H7 (cell line): ENCODE data around the gene PFDN6. TPM values are rescaled to one million over a fixed set of nuclear protein-coding genes. Genes with fewer than 3 reads are reported as not detected.

Experiments
- DNase-seq: peaks from one replicate; pipeline ENCODE4 v3.0.0; 2012
- H3K27me3 ChIP-seq: 2 replicates; pipeline ENCODE4 v1.6.0; 2011; ENCODE audit warnings: mild to moderate bottlenecking, low read length; ENCODE audit not compliant: control insufficient read depth, insufficient read depth
- H3K36me3 ChIP-seq: replicated peaks from 2 replicates; pipeline ENCODE4 v1.5.1; 2011; ENCODE audit warnings: low read length; ENCODE audit not compliant: control insufficient read depth, insufficient read depth
- H3K4me3 ChIP-seq: 2 replicates; pipeline ENCODE4 v1.5.1; 2011; ENCODE audit warnings: low read depth, mild to moderate bottlenecking, control low read depth, low read length, moderate library complexity; ENCODE audit not compliant: insufficient read depth
- total RNA-seq: library from RNA; depleted of rRNA; stranded (reverse); fragments of >200 nt; shearing (Covaris generic); gene quantifications from 2 replicates; pipeline ENCODE4 v1.2.3, GENCODE V29; 2014

The PFDN6 gene
- total RNA-seq, 1 experiment from 2014 or later = 87.9 TPM

DNA sequence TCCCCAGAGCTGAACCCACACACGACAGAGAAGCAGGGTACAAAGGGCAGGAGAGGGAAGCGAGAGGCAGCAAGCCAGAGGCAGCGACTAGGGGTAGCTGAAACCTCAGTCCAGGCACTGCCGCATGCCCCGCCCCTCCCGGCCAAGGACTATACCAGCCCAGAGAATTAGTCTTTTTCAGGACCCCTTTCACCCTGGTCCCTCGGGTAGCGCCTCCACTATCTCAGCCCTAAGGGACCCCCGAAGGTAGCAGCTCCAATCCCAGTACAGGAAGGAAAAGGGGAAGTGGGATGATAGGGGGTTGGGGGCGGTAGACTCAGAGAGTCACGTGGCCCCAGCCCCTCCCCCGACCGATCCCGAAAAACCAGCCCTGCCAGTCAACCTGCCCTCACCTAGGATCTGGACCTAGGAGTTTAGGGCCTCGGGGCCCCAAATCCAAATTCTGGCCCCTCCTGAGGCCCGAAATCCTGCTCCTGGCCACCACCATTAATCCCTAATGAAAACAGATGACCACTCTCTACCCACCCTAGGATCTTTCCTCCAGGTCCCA, 8.1 kb downstream of the PFDN6 start:
- Histone ChIP-seq H3K4me3 (peak overlapping the region; percentile 88), H3K27me3 (no peaks in the 10 kb centered on the region), H3K36me3 (peaks cover 10% of the 10 kb centered on the region)
- peak; percentile 96 for DNase-seq

DNA sequence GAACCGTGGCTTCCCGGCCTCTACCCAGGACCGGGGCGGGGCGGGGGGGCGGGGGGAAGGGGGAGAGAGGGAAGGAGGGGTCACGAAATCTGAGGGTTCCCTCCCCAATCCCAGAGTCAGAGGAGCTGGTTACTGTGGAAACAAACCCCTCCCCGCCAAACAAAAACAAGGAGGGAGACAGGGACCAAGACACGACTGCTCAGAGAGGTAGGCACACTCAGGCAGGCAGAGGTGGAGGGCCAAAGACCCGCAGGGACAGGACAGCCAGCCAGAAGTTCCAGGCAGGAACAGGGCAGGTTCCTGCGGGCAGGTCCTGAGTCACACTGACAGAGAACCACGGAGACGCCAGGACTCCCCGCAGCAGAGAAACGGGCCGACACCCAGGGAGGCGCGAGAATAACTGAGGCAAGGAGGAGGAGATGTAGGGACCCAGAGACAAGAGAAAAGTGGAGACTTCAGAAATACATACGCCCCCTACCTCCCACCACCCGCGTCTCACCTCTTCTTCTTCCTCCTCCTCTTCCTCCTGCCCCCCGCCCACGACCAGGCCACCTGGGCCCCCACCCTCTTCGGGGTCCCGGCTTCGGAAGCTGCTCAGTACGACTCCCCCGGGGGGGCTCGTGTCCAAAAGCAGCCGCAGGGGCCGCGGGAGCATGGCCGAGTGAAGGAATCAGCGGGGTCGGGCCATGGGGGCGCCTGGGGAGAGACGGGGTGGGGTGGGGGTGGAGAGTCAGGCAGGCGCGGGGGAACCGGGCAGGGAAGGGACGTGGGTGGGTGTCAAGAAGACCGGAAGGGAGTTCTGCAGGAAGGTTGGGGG, 8.8 kb downstream of the PFDN6 start:
- H3K27me3 ChIP-seq = no peaks in the 10 kb centered on the region
- H3K36me3 ChIP-seq = peaks cover 8% of the 10 kb centered on the region
- H3K4me3 ChIP-seq = peak overlapping the region; percentile 88
- peak; percentile 95 for DNase-seq

DNA sequence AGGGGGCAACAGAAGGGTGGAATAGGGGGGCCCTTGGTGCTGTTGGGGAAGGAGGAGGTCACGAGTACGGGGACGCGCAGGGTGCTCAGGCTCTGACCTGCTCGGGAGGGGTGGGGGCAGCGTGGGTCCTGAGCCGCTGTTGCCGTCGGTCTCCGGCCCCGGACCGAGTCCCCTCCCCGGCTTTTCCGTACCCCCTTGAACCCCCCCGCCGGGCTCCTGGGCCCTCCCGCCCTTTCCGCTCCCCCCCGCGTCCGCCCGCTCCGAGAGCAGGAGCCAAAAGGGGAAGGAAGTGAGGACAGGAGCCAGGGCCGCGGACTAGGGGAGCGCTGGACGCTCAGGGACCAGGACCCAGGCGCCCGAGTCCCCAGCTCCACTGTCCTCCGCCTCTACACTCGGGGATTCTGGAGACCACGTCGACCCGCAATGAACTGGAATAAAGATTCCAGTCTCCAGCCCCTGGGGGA, 9.4 kb downstream of the PFDN6 start, which contains the start of gene RGL2:
TSS of gene RGL2 (minus strand) at position 170 of the 464 bp plus-strand sequence. CDS start 332 bp downstream, outside the sequence.
- H3K27me3 ChIP-seq = no peaks in the 10 kb centered on the region
- H3K4me3 ChIP-seq = peak within 1 kb of the TSS; percentile 88
- peaks cover 5% of the 10 kb centered on the region for H3K36me3 ChIP-seq
- DNase-seq = peak; percentile 86

DNA sequence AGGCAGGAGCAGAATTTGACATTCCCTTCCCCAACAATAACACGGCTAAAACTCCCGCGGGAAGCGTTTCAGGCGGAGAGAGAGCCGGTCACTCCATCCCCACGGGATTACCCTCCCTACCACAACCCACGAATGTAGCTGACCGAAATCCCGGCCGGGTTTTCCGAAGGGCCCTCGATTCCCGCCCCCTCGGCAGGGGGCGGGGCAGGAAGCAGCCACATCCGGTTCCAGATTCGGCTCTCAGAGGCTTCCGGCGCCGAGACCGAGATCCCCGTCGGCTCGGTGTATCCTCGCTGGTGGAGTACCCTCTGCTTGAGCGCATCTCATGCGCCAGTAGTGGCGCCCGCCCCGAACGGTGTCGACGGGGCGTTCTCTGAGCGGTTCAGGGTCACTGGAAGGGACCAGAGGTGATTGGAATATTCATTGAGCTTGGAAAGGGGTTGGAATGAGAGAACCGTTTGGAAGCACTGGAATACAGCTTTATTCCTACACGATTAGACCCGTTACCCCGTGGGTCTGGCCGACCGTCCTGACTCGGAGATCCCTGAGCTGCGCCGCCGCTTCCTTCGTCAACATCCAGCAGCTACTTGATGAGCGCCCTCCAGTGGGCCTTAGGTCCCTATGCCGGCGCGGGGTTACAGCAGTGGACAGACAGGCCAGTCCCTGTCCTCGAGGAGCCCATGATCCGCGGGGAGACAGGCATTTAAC, 10.0 kb downstream of the PFDN6 start:
- H3K36me3 ChIP-seq = peaks cover 7% of the 10 kb centered on the region
- DNase-seq = peak; percentile 94
- no peaks in the 10 kb centered on the region for H3K27me3 ChIP-seq
- peak overlapping the region; percentile 88 for H3K4me3 ChIP-seq

DNA sequence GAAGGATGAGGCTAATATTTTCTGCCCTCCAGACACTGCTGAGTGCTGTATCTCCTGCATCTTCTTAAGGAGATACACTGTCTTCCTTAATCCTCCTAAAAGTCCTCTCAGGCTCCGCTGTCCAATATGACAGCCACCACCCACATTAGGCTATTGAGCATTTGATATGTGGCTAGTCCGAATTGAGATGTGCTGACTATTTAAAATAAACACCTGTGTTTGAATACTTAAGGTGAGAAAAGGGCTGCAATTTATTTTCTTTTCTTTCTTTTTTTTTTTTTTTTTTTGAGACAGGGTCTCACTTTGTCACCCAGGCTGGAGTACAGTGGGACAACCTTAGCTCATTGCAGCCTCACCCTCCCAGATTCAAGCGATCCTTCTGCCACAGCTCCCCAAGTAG, 12.5 kb downstream of the PFDN6 start:
- Histone ChIP-seq H3K4me3 (no peak overlapping the region), H3K36me3 (peaks cover 3% of the 10 kb centered on the region; the same call in 1 of the 2 replicates), H3K27me3 (no peaks in the 10 kb centered on the region)
- no peak for DNase-seq

DNA sequence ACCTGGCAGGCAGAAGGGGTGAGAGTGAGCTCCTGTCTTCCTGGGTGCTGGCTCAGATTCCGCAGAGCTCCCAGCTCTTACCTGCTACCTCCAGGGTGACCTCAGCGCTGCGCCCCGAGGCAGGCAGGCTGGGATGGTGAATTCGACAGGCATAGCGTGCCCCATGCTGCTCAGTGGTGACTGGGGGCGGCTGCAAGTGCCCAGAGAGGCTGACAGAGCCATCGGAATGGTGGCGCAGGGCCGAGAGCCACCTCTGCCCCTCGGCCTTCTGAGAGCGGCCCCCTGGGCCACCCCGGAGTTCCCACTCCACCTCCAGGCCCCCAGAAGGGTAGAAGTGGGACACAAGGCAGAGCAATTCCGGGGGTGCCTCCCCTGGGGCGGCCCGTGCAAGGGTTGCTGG, 14.8 kb downstream of the PFDN6 start:
- Histone ChIP-seq H3K27me3 (no peaks in the 10 kb centered on the region), H3K36me3 (peaks cover 3% of the 10 kb centered on the region; the same call in 1 of the 2 replicates), H3K4me3 (no peak overlapping the region)
- DNase-seq = no peak

DNA sequence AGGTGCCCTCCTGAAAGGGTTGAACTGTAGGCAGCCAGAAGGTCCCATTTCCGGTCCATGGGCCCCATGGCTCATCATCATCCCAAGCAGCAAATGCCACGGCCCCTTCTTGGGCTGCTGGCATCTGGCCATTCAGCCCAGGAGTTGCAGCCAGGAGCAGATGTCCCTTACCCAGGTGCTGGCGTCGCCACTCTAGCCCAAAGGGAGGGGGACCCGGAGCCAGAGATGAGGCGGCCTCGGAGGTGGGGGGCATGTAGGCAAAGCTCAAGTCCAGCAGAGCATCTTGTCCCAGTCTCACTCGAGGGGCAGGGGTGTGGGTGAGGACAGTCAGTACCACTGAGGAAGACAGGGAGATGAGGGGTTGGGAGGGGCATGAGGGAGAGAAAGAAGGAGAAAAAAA, 15.7 kb downstream of the PFDN6 start:
- H3K4me3 ChIP-seq = no peak overlapping the region
- H3K36me3 ChIP-seq = peaks cover 3% of the 10 kb centered on the region; the same call in 1 of the 2 replicates
- no peak for DNase-seq
- H3K27me3 ChIP-seq = no peaks in the 10 kb centered on the region

DNA sequence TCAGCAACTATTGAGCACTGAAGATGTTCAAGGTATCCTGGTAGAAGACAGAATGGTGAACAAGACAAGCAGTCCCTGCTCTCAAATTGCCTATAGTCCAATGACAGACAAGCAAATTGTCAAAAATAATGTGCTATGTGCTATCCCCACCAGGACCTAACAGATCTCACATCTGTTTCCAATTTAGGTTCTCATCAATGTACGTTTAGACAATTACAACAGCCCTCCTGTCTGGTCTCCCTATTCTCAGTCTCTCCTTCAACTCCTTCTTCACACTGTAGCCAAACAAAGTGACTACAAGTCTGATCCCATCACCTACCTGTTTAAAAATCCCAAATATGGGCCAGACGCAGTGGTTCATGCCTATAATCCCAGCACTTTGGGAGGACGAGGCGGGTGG, 17.0 kb downstream of the PFDN6 start:
- Histone ChIP-seq H3K4me3 (no peak overlapping the region), H3K36me3 (peaks cover 3% of the 10 kb centered on the region; the same call in 1 of the 2 replicates)
- DNase-seq = no peak

DNA sequence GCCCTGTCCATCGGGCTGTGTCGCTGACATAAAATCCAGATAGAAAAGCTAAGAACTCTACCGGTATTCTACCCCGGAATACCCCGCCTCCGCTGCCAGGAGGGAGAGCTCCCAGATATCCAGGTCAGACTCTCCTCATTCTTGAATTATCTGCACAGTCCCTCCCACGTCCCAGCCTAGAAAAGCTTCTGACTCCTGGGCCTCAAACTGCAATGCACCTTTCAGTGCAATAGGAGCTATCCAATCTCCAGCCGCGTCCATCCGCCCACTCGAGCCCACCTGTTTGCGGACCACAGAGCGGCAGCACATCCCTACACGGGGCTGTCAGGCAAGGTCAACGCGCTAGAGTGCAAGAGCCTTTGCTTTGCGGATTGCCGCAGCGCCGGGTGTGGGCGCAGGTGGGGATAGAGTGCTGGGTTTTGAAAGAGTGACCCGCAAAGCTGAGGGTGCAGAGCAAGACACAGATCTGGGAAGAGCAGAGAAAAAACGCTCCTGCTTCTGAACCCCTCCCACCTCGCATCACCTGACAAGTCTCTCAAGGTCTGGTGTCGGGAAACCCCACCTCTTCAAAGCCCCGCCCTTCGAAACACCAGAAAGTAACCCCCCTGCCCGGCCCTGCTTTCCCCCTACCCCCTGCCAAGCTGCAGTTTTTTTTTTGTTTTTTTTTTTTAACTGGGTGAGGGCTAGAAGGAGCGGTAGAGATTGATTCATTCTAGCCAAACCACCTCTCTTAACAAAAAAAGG, 23.1 kb downstream of the PFDN6 start:
- peak overlapping the region; percentile 87 for H3K4me3 ChIP-seq
- peak; percentile 96 for DNase-seq
- H3K36me3 ChIP-seq = no peaks in the 10 kb centered on the region
- peaks cover 17% of the 10 kb centered on the region; the same call in 1 of the 2 replicates for H3K27me3 ChIP-seq

More for the DNA sequence above, 17.0 kb downstream of the PFDN6 start:
- no peaks in the 10 kb centered on the region for H3K27me3 ChIP-seq

DNA sequence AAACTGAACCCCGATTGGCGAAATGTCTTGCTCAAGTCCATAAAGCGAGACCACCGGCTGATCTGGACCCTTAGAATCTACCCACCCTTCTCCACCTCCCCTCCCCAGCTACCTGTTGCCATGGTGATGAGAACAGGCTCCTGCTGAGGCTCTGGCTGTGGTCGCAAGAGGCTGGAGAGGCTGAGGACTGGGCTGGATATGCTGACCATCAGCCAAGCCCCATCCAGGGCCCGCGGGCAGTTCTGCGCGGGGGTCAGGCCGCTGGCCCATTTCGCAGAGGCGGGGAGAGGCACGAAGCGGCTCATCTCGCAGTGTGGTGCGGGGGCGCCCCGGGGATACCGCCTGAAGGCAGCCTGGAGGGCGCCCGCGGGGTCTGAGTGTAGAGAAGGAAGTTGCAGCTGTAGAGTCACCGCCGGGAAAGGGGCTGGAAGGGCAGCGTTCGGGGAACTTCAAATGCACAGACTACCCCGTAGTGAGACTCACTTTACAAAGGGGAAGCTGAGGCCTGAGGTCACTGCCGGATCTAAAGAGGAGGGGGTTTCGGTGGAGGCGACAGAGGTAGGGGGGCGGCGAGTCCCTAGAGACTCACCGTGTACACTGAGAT, 23.8 kb downstream of the PFDN6 start:
- peak; percentile 85 for DNase-seq

DNA sequence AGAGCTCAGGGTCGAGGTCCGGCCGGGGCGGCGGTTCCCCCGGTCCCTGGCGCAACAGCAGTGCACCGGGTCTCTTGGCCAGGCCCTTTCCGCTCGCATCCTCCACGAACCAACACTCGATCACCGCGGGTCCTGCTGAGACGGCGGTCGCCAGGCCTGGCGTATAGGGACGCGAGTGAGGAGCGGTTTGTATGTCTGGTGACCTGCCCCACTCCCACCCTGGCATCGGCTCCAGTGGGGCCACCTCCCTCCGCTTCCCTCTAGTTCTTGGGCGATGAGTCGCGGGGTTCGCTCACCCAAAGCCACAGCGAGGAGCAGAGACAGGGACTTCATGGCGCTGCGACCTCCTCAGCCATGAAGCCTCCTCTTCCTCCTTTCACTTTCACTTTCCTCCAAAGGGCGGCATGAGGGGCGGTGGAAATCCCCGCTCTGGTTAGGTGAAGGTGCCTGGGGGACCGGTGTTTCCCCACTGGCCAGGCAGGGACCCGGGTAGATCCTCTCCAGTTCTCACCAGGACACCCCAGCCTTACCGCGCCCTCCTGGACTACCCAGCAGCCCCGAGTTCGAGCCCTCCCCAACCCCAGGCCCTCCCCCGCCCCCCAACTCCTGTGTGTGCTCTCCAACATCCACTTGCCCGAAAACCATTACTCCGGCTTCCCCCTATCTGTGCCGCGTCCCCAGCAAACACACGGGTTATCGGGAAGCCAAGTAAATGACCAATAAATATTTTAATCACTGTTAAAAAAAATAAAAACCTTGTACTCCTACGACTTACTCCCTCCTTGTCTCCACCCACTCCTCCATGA, 24.5 kb downstream of the PFDN6 start, which contains the start of gene TAPBP:
TSS of gene TAPBP (minus strand) at position 370 of the 806 bp plus-strand sequence. CDS start at position 333, 37 bp downstream.
- DNase-seq = peak; percentile 83
- H3K4me3 ChIP-seq = peak within 1 kb of the TSS; percentile 87
- H3K27me3 ChIP-seq = peaks cover 17% of the 10 kb centered on the region; the same call in 1 of the 2 replicates
- peaks cover 5% of the 10 kb centered on the region for H3K36me3 ChIP-seq

More for the DNA sequence above, 23.8 kb downstream of the PFDN6 start:
- Histone ChIP-seq H3K4me3 (peak overlapping the region; percentile 87), H3K36me3 (no peaks in the 10 kb centered on the region), H3K27me3 (peaks cover 17% of the 10 kb centered on the region; the same call in 1 of the 2 replicates)

DNA sequence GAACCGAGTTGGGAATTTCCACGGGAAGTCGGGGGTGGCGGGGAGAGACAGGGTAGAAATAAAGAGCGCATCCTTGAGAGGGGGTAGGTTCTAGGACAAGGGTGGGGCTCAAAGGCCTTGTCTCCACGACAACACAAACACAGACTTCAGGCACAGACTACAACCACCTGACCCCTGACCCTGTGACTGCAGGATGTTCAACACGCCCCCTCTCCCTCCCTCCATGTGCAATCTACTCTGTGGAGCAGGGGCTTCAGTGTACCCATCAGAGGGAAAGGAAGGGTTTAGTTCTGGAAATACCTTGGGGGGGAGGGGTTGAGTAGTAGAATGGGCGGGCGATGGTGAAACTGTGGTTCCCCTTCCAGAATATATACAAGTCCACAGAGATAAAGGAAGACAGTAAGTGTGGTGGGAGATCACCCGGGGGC, 25.1 kb downstream of the PFDN6 start:
- Histone ChIP-seq H3K36me3 (peaks cover 11% of the 10 kb centered on the region), H3K27me3 (peaks cover 17% of the 10 kb centered on the region; the same call in 1 of the 2 replicates), H3K4me3 (peak overlapping the region; percentile 87)
- peak; percentile 79 for DNase-seq
